GM23338 (cell line): ENCODE data around the gene NXN. TPM values are rescaled to one million over a fixed set of nuclear protein-coding genes. Genes with fewer than 3 reads are reported as not detected.

ENCODE experiments used
- ATAC-seq: fragments of 200-7000 bp; cut with Tn5 transposase; 3 replicates; pipeline ENCODE4 v1.9.1; 2020
- DNase-seq: peaks from one replicate; pipeline ENCODE4 v3.0.0-alpha.2; 2015; ENCODE audit warnings: low spot score
- H2AFZ ChIP-seq: fragments of 200-600 bp; sonication (generic); 2 replicates; pipeline ENCODE4 v1.8.0; 2016; ENCODE audit warnings: antibody characterized with exemption, mild to moderate bottlenecking, moderate library complexity
- H3F3A ChIP-seq: fragments of 200-600 bp; sonication (generic); replicated peaks from 2 replicates; pipeline ENCODE4 v1.8.0; 2017; ENCODE audit warnings: antibody characterized with exemption, mixed run types, low read depth
- H3K27ac ChIP-seq: fragments of 200-600 bp; sonication (generic); 2 replicates; pipeline ENCODE4 v1.6.1; 2016; ENCODE audit warnings: low read depth
- H3K27me3 ChIP-seq: fragments of 200-600 bp; sonication (generic); 2 replicates; pipeline ENCODE4 v1.8.0; 2016; ENCODE audit warnings: mild to moderate bottlenecking, mixed run types, moderate library complexity; ENCODE audit not compliant: insufficient read depth
- H3K36me3 ChIP-seq: fragments of 200-600 bp; sonication (generic); 2 replicates; pipeline ENCODE4 v1.8.0; 2016; ENCODE audit warnings: mild to moderate bottlenecking; ENCODE audit not compliant: insufficient read depth
- H3K4me1 ChIP-seq: fragments of 200-600 bp; sonication (generic); 2 replicates; pipeline ENCODE4 v1.8.0; 2016; ENCODE audit warnings: mild to moderate bottlenecking, moderate library complexity; ENCODE audit not compliant: insufficient read depth
- H3K4me2 ChIP-seq: fragments of 200-600 bp; sonication (generic); 2 replicates; pipeline ENCODE4 v1.7.1; 2017; ENCODE audit warnings: mixed run types
- H3K4me3 ChIP-seq: fragments of 200-600 bp; sonication (generic); 2 replicates; pipeline ENCODE4 v1.6.1; 2016; ENCODE audit warnings: mixed run types
- H3K79me2 ChIP-seq: fragments of 200-600 bp; sonication (generic); replicated peaks from 2 replicates; pipeline ENCODE4 v1.8.0; 2017; ENCODE audit warnings: mild to moderate bottlenecking; ENCODE audit not compliant: insufficient read depth
- H3K9me2 ChIP-seq: fragments of 200-600 bp; sonication (generic); 2 replicates; pipeline ENCODE4 v1.8.0; 2017; ENCODE audit not compliant: insufficient read depth
- H4K20me1 ChIP-seq: fragments of 200-600 bp; sonication (generic); replicated peaks from 2 replicates; pipeline ENCODE4 v1.8.0; 2017; ENCODE audit warnings: mild to moderate bottlenecking; ENCODE audit not compliant: insufficient read depth
- H3K27ac Mint-ChIP-seq: 2 replicates; pipeline ENCODE4 v1.8.0; 2020; ENCODE audit warnings: inconsistent platforms, mild to moderate bottlenecking, moderate library complexity, mixed read lengths
- H3K27me3 Mint-ChIP-seq: 3 replicates; pipeline ENCODE4 v1.8.0; 2022; ENCODE audit warnings: low read depth, mild to moderate bottlenecking, moderate library complexity, mixed read lengths, inconsistent platforms; ENCODE audit not compliant: insufficient read depth, poor library complexity
- H3K36me3 Mint-ChIP-seq: 3 replicates; pipeline ENCODE4 v1.8.0; 2021; ENCODE audit warnings: low read depth, mild to moderate bottlenecking, inconsistent platforms, moderate library complexity, mixed read lengths
- H3K4me1 Mint-ChIP-seq: 3 replicates; pipeline ENCODE4 v1.8.0; 2020; ENCODE audit warnings: mild to moderate bottlenecking, inconsistent platforms, mixed read lengths
- H3K4me3 Mint-ChIP-seq: 3 replicates; pipeline ENCODE4 v1.8.0; 2021; ENCODE audit warnings: moderate library complexity, mild to moderate bottlenecking, inconsistent platforms, mixed read lengths
- H3K9me3 Mint-ChIP-seq: 3 replicates; pipeline ENCODE4 v1.8.0; 2020; ENCODE audit warnings: moderate library complexity, mild to moderate bottlenecking, inconsistent platforms, mixed read lengths
- CREB1 ChIP-seq: fragments of 250-450 bp; sonication (Bioruptor Pico); IDR thresholded peaks from 2 replicates; pipeline ENCODE4 v1.5.0; 2020; ENCODE audit warnings: low read depth, mild to moderate bottlenecking, moderate library complexity
- CTCF ChIP-seq, 2 experiments: fragments of 200-600 bp in 1 of 2; sonication (generic) in 1 of 2; conservative IDR thresholded peaks; 2 replicates each; pipeline versions ENCODE4 v1.5.1 to v1.6.1; 2016 to 2017; ENCODE audit warnings: antibody characterized with exemption in 2 of 2, low read depth in 2 of 2, mild to moderate bottlenecking in 2 of 2, moderate library complexity in 1 of 2
- EZH2 ChIP-seq: fragments of 200-600 bp; sonication (generic); IDR thresholded peaks from one replicate; pipeline ENCODE4 v1.8.0; 2017; ENCODE audit warnings: antibody characterized with exemption, mild to moderate bottlenecking, low read depth; ENCODE audit not compliant: unreplicated experiment
- EZH2phosphoT487 ChIP-seq: fragments of 200-600 bp; sonication (generic); IDR thresholded peaks from one replicate; pipeline ENCODE4 v1.8.1; 2018; ENCODE audit warnings: antibody characterized with exemption; ENCODE audit not compliant: unreplicated experiment
- NANOG ChIP-seq: IDR thresholded peaks from 2 replicates; pipeline ENCODE4 v1.6.1; 2016; ENCODE audit warnings: antibody characterized with exemption, borderline replicate concordance
- POLR2AphosphoS5 ChIP-seq: IDR thresholded peaks from 2 replicates; pipeline ENCODE4 v1.6.1; 2016; ENCODE audit warnings: antibody characterized with exemption, low read depth
- REST ChIP-seq: IDR thresholded peaks from one replicate; pipeline ENCODE4 v1.6.1; 2018; ENCODE audit warnings: antibody characterized with exemption; ENCODE audit not compliant: unreplicated experiment
- STAT1 ChIP-seq: IDR thresholded peaks from one replicate; pipeline ENCODE4 v1.6.1; 2016; ENCODE audit warnings: antibody characterized with exemption; ENCODE audit not compliant: unreplicated experiment
- ZNF114 ChIP-seq: fragments of 250-450 bp; sonication (Bioruptor Pico); IDR thresholded peaks from 2 replicates; pipeline ENCODE4 v1.5.0; 2020; ENCODE audit warnings: mild to moderate bottlenecking, moderate library complexity
- ZNF331 ChIP-seq: fragments of 250-450 bp; sonication (Bioruptor Pico); IDR thresholded peaks from 2 replicates; pipeline ENCODE4 v1.5.0; 2020; ENCODE audit warnings: low read depth, mild to moderate bottlenecking, moderate library complexity
- polyA plus RNA-seq: library from polyadenylated mRNA; unstranded; fragments of >200 nt; fragmentation: Nextera tagmentation; extraction: Ambion mirVana; gene quantifications from 2 replicates; pipeline ENCODE4 v1.2.1, GENCODE V29; 2016
- total RNA-seq: library from RNA; depleted of rRNA; stranded (reverse); fragments of >200 nt; shearing (Covaris generic); gene quantifications from 2 replicates; pipeline ENCODE4 v1.2.3, GENCODE V29; 2014
- TF ChIP-seq, protein P1 (sequence below): IDR thresholded peaks from 2 replicates; pipeline ENCODE4 v1.6.1; 2016; ENCODE audit warnings: antibody characterized with exemption

NXN gene
- total and polyA plus RNA-seq, 2 experiments from 2014 or later = 31.8 to 105 TPM

DNA sequence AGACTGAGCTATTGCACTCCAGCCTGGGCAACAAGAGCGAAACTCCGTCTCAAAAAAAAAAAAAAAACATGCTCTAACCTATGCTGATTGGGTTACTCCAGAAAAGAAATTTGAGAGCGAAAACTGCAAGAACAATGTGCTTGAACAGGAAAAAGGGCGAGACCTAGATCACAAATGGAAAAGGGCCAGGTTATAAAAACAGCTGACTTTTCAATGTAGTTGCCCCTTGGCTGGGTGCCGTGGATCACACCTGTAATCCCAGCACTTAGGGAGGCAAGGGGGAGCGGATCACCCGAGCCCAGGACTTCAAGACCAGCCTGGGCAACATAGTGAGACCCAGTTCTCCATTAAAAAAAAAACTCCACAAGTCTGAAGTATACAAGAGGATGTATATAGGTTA, 148.6 kb downstream of the NXN start (continued):
- no peak for TF ChIP-seq REST
- no peak for TF ChIP-seq EZH2phosphoT487
- no peak for TF ChIP-seq ZNF114 (CRISPR knock-in tag)
- no peak for TF ChIP-seq CTCF (conservative IDR thresholded peaks at IDR 0.05; ENCODE audit: low read depth in 2 of 2)
- no peak for TF ChIP-seq STAT1
- no peak for TF ChIP-seq POLR2AphosphoS5
- TF ChIP-seq ZNF331 (CRISPR knock-in tag) = no peak
- TF ChIP-seq NANOG = no peak
- TF ChIP-seq EZH2 = no peak

- peaks cover 5% of the 10 kb centered on the region for H4K20me1 ChIP-seq
- no peak overlapping the region for H3K27ac Mint-ChIP-seq
- TF ChIP-seq CTCF (conservative IDR thresholded peaks at IDR 0.05; ENCODE audit: low read depth in 2 of 2) = no peak
- TF ChIP-seq CREB1 = no peak
- TF ChIP-seq, protein P1, sequence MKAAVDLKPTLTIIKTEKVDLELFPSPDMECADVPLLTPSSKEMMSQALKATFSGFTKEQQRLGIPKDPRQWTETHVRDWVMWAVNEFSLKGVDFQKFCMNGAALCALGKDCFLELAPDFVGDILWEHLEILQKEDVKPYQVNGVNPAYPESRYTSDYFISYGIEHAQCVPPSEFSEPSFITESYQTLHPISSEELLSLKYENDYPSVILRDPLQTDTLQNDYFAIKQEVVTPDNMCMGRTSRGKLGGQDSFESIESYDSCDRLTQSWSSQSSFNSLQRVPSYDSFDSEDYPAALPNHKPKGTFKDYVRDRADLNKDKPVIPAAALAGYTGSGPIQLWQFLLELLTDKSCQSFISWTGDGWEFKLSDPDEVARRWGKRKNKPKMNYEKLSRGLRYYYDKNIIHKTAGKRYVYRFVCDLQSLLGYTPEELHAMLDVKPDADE = no peak
These were observed 149.2 kb downstream of the NXN start for GRCh38 chr17:830381-830780.

More at GRCh38 chr17:830381-830780, 149.2 kb downstream of the NXN start:
- H3K4me3 Mint-ChIP-seq = no peak overlapping the region
- 0 out of 2 replicates have a peak, but pooled peaks cover 7% of the 10 kb centered on the region for H3K4me1 ChIP-seq
- no peaks in the 10 kb centered on the region for H3K9me2 ChIP-seq
- no peaks in the 10 kb centered on the region; the same call in 2 of the 3 replicates for H3K9me3 Mint-ChIP-seq
- peaks cover 5% of the 10 kb centered on the region; the same call in 1 of the 2 replicates for H3K36me3 ChIP-seq
- H3F3A ChIP-seq = no peaks in the 10 kb centered on the region
- no peak overlapping the region for H3K4me3 ChIP-seq
- DNase-seq = no peak
- H3K79me2 ChIP-seq = peaks cover 72% of the 10 kb centered on the region
- no peak overlapping the region for H3K4me2 ChIP-seq
- no peak overlapping the region; the same call in 1 of the 2 replicates for H3K27ac ChIP-seq
- H2AFZ ChIP-seq = no peak overlapping the region
- H3K4me1 Mint-ChIP-seq = peaks cover 9% of the 10 kb centered on the region
- peaks cover 19% of the 10 kb centered on the region for H3K36me3 Mint-ChIP-seq
- no peaks in the 10 kb centered on the region for H3K27me3 ChIP-seq
- H3K27me3 Mint-ChIP-seq = peaks cover 4% of the 10 kb centered on the region
- ATAC-seq = no peak
